GM19467 (cell line): ENCODE results near the gene CCDC69.
"Not testable (repeated sequence)": the region's sequence is repeated elsewhere in the genome, so short reads cannot be mapped to it uniquely, and the experiment has no call there.

Experiments used
- ATAC-seq: cut with Tn5 transposase; IDR thresholded peaks from one replicate; pipeline ENCODE4 v1.9.1; 2021; ENCODE audit warnings: mild to moderate bottlenecking, moderate library complexity; ENCODE audit not compliant: unreplicated experiment

Gene CCDC69

GRCh38 chr5:151222790-151223446 is 974 bp downstream of the CCDC69 start:
- ATAC-seq, result peak; percentile 62

- no peak for ATAC-seq
Measured at GRCh38 chr5:151222054-151222789, 1.7 kb downstream of the CCDC69 start.

GRCh38 chr5:151221574-151221973 is 2.3 kb downstream of the CCDC69 start:
- no peak for ATAC-seq

- ATAC-seq, result no peak
Measured at GRCh38 chr5:151219789-151220188, 4.1 kb downstream of the CCDC69 start.

GRCh38 chr5:151219138-151219537 is 4.8 kb downstream of the CCDC69 start:
- no peak for ATAC-seq

DNA sequence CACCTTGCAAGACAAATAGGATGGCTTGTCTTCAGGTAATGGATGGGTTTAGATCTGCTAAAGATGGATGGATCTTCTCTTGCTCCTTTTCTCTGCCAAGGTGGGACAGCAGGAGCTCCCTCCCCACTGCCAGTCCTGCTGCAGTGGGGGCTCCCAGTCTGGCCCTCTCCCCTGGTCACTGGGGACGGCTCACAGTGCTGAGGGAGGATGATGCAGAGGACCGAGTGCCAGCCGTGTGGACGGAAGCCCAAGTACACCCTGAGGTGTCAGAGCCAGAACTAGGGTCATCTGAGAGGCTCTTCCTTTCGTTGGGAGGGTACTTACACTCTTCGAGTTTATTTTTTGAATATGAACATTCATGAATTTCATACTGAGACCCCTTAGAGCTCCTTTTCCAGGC is 5.7 kb downstream of the CCDC69 start:
- no peak for ATAC-seq

- ATAC-seq, result no peak
Measured at GRCh38 chr5:151216781-151217180, 7.1 kb downstream of the CCDC69 start.

GRCh38 chr5:151215546-151215880 is 8.4 kb downstream of the CCDC69 start:
- no peak for ATAC-seq

DNA sequence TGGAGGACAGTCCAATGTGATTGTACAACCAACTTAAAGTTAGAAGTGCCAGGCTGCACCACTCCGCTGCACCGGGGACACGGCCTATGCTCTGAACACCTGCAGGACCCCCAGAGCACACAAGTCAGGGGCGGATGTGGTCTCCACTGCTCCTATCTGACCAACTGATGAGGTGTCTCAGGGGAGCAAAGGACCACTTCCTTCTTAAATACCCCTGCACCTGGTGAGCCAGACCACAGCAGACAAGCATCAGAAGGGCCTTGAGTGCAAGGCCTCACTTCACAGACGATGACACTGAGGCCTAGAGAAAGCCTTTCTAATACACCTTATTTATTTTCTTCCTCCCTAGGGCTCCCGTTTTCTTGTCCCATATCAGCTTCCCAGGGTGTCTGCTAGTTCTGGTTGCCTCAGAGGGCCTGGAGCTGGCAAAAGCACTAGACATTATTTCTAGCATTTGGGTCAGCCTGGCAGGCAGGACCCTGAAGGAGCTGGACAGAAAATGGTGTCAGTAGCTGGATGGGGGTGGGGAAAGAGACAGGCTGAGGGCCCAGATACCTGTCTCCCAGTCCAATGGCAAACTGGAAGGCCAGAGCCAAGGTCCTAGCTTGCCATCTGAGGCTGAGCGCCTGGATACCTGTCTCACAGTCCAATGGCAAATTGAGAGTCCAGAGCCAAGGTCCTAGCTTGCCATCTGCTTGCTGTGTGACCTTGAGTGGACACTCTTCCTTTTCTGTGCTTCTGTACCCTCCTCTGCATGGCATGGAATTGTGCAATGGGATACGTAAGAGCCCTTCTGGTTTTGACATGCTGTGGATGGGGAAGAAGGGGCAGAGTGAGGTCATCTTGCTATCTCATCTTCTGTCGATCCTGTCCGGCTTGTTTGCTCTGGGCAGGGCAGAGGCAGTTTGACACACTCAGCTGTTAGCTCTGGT is 9.0 kb downstream of the CCDC69 start:
- ATAC-seq, result peak; percentile 56

DNA sequence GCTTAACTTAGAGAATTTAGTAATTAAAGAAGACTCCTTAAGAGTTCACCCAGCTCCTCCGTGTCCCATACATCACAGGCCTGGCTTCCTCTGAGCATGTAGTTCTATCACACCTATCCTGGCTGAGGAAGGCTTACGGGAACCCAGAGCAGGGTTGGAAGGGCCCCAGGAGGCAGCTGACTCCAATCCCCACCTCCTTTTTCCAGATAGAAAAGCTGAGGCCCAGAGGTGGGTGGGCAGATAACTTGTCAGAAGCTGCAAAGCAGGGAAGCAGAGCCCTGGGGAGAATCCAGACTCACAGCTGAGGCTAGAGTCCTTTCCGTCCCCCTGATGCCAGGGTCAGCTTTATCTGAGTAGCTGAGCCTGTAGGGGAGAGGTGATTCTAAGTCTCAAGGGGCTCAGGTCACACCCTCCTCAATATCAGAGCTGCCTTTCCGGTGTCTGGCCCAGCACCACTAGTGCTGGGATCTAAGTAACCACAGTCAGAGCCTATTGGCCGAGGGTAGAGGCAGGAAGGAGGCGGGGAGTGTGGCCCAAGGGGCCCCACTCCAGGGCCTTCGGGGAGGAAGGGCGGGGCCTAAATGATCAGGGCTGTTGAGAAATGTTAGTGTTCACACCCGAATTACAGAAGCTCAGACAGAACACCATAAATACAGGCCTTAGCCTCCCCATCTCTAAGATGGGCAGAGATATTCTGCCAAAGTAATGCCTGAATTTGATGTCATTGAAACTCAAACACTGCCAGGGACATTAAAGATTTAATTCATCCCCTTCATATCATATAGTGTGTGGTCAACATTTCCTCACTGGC is 9.9 kb downstream of the CCDC69 start:
- ATAC-seq, result peak; percentile 80

DNA sequence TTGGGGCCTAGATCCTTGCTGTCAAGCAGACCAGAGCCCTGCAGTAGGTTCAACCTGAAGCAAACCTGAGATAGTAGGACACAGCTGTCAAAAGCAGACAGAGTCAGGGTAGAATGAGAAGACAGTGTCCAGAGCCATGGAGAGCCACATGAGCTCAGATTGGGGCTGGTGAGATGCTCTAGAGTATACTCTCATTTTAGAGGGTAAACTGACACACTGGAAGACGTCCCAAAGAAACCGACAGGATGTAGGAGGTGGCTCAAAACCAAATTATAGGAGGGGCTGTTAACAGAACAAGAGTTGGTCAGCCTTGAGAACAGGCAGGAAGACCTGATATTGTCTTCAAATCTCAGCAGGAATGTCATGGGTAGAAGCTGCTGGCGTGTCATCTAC is 11.5 kb downstream of the CCDC69 start:
- ATAC-seq, result no peak

DNA sequence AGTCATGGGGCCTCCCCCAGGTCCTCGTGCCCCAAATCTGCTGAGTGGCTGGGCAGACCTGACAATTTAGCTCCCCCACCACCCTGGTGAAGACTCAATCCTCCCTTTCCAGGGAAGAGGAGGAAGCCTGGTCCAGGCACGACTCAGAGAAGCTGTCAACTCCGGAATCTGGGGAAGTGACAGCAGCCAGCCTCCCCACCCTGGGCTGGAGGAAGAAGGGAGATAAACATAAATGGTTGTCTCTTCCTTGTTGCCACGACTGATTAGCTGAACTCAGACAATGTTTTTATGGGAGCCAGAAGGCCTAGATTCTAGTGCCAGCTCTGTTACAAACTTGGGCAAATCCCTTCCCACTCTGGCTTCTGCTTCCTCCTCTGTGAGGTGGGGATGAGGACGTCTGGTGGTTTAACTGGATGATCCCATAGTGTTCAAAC is 15.4 kb downstream of the CCDC69 start:
- ATAC-seq, result no peak

- ATAC-seq, result no peak
Measured at GRCh38 chr5:151205411-151205810, 18.5 kb downstream of the CCDC69 start.

DNA sequence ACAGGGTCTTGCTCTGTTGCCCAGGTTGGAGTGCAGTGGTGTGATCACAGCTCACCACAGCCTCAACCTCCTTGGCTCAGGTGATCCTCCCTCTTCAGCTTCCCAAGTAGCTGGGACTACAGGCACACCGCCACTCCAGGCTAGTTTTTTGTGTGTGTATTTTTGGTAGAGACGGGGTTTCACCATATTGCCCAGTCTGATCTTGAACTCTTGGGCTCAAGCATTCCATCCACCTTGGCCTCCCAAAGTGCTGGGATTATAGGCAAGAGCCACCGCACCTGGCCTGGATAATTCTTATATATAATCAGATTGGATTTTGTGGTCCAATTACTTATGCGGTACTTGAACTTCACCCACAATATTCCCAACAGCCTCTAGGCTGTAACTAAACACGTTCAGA is 19.8 kb downstream of the CCDC69 start:
- ATAC-seq, result no peak

DNA sequence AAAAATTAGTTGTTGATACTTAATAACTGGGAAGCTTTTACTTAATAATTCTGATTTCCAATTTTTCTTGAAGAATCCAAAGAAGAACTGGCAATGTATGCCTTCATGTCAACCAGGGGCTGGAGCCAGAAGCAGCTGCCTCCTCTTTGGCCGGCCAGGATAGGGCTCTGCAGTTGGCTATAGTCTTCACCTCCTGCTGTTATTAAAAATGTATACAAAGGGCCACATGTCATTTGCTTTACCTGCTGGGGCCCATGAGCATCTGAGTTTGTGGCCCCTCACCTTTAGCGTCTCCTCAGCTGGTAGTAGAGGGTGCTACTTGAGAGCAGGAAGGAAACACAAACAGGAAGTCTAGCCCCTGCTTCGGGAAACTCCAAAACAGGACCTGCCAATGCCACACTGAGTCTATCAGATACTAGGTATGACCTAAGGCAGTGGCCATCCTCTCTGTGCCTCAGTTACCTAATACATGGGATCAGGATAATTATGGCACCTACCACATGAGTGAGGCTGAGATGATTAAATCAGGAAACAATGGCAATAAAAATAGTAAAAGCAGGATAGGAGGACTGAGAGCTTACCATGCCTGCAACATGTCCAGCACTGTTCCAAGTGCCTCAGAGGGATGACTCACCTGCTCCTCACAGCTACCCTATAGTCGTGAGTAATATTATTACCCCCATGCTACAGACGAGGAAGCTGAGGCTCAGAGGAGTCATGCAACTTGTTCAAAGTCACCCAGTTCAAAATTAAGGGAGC is 21.3 kb downstream of the CCDC69 start:
- no peak for ATAC-seq

DNA sequence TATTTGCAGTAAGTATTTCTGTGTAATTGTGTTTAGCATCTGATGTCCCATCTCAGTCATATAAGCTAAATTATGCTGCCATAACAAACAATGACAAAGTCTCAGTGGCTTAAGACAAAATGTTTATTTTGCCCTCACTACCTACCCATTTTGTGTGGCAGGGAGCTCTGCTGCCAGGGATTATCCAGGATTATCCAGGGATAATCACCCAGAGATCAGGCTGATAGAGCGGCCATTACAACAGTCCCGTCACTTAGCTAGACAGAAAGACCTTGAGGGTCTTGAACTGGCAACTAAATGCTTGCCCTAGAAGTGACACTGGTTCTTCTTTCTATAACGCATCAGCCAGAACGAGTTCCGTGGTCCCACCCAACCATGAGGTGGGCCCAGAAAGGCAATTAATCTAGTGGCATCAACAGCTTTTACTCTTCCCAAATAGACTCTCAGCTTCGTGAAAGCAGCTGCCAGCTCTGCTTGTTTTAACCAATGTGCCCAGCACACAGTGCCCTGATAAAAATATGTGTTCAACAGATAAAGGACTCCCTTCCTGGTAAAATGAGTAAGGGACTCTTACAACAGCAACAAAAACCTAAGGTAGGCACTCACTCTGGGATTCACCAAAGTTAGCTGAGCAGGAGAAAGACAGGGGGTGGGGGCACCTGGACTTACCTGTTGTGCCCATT is 22.8 kb downstream of the CCDC69 start:
- ATAC-seq, result no peak

DNA sequence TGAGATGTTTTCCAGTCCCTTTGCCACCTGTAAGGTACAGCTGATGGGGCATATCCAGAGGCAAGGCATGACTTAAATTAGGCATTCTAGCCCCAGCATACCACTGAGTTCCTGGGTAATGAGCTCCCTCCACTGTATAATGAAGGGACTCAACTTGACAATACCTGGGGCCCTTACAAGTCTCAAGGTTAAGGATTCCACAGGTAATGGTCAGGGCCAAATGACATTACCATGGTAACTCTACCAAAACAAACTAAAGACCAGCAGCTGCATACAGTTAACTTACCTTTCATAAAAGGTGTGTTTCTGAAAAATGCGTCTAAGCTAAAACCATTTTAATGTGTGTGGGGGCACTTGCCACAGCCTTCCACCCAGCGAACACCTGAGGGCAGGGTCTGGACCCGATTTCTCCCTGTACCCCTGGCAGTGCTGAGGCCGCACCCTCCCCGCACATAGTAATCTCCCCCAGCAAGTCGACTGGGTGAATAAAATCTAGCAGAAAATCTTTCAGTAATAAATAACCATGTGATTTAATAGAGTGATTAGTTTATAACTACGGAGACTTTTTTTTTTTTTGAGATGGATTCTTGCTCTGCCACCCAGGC is 24.2 kb downstream of the CCDC69 start:
- ATAC-seq, result no peak

- no peak for ATAC-seq
Measured at GRCh38 chr5:151198861-151199260, 25.0 kb downstream of the CCDC69 start.

DNA sequence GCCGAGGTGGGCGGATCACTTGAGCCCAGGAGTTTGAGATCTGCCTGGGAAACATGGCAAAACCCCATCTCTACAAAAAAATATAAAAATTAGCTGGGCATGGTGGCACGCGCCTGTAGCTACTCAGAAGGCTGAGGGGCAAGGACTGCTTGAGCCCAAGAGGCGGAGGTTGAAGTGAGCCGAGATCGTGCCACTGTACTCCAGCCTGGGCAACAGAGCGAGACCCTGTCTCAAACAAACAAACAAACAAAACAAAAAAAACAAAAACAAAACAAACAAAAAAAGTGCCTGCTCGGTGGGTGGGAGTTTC is 26.6 kb downstream of the CCDC69 start:
- not testable (repeated sequence) for ATAC-seq
